CMK (cell line): Measurements from ENCODE around the gene FOCAD.

Source experiments
- DNase-seq: peaks from one replicate; pipeline ENCODE4 v3.0.0-alpha.2; 2010; ENCODE audit warnings: low read depth

The FOCAD gene

GRCh38 chr9:20790721-20791120, 106.7 kb downstream of the FOCAD start:
- no peak for DNase-seq

GRCh38 chr9:20791682-20792081, 107.6 kb downstream of the FOCAD start:
- DNase-seq: no peak

GRCh38 chr9:20804489-20805250, 120.6 kb downstream of the FOCAD start:
- DNase-seq: no peak

- DNase-seq: no peak
Measured at GRCh38 chr9:20805766-20806165, 121.7 kb downstream of the FOCAD start.

- DNase-seq: no peak
Measured at GRCh38 chr9:20808002-20808401, 123.9 kb downstream of the FOCAD start.

GRCh38 chr9:20811872-20812271, 127.8 kb downstream of the FOCAD start:
- DNase-seq: no peak

GRCh38 chr9:20815923-20816703, 132.1 kb downstream of the FOCAD start:
- DNase-seq: no peak

GRCh38 chr9:20823051-20823450, 139.0 kb downstream of the FOCAD start:
- DNase-seq: no peak

- DNase-seq: no peak
Measured at GRCh38 chr9:20831028-20831427, 147.0 kb downstream of the FOCAD start.

GRCh38 chr9:20832775-20833174, 148.7 kb downstream of the FOCAD start:
- DNase-seq: no peak

GRCh38 chr9:20835377-20836286, 151.6 kb downstream of the FOCAD start:
- no peak for DNase-seq

- DNase-seq: no peak
Measured at GRCh38 chr9:20837166-20837565, 153.1 kb downstream of the FOCAD start.

GRCh38 chr9:20838218-20838617, 154.2 kb downstream of the FOCAD start:
- no peak for DNase-seq

GRCh38 chr9:20844916-20845315, 160.9 kb downstream of the FOCAD start:
- no peak for DNase-seq

GRCh38 chr9:20848490-20848889, 164.4 kb downstream of the FOCAD start:
- no peak for DNase-seq

GRCh38 chr9:20853866-20854265, 169.8 kb downstream of the FOCAD start:
- DNase-seq: no peak

- no peak for DNase-seq
Measured at GRCh38 chr9:20854444-20854843, 170.4 kb downstream of the FOCAD start.

GRCh38 chr9:20863945-20864344, 179.9 kb downstream of the FOCAD start:
- no peak for DNase-seq

GRCh38 chr9:20865347-20865746, 181.3 kb downstream of the FOCAD start:
- DNase-seq: no peak

- DNase-seq: no peak
Measured at GRCh38 chr9:20870115-20870514, 186.1 kb downstream of the FOCAD start.

GRCh38 chr9:20872340-20872977, 188.4 kb downstream of the FOCAD start:
- DNase-seq: no peak
